ENCODE data around the gene RECQL. TPM values are rescaled to one million over a fixed set of nuclear protein-coding genes. Genes with fewer than 3 reads are reported as not detected.

RECQL gene
- total RNA-seq, 1 experiment from 2014 or later = 42.3 TPM

GRCh38 chr12:21438643-21439042 is 62.8 kb downstream of the RECQL start:
- Histone ChIP-seq H3K4me1 (ENCODE audit: control insufficient read depth, insufficient read depth, low read length) (peaks cover 3% of the 10 kb centered on the region), H3K4me3 (ENCODE audit: low read depth in 2 of 2, low read length in 2 of 2) (peak overlapping the region; percentile 86 to 98), H3K9me3 (ENCODE audit: control insufficient read depth, insufficient read depth, low read depth, low read length) (no peaks in the 10 kb centered on the region), H3K27me3 (ENCODE audit: control insufficient read depth, insufficient read depth, low read length) (no peaks in the 10 kb centered on the region; the same call in 1 of the 2 replicates), H3K27ac (ENCODE audit: low read length) (peak overlapping the region; percentile 97), H3K36me3 (ENCODE audit: control insufficient read depth, insufficient read depth, low read length) (peaks cover 2% of the 10 kb centered on the region)
- DNase-seq (ENCODE audit: low read depth, low spot score) (no peak), ATAC-seq (no peak)
- in situ Hi-C loops (cut with HindIII; ENCODE audit: low pct_unique_long_range_greater_than_20kb, low sequenced_read_pairs) = no loop called here
- intact Hi-C loops (cut with micrococcal nuclease; ENCODE audit: unreplicated experiment) = no loop called here
- ChIA-PET CTCF (no interaction called here), POLR2A (no interaction called here)
- TF ChIP-seq CTCF (IDR thresholded peaks at IDR 0.05) (no peak), SIN3A (IDR thresholded peaks at IDR 0.05; ENCODE audit: borderline replicate concordance, insufficient read depth, low read depth, low read length) (no peak), TCF7L2 (IDR thresholded peaks at IDR 0.05; ENCODE audit: low read depth, low read length) (no peak), REST (IDR thresholded peaks at IDR 0.05; ENCODE audit: insufficient read depth in 1 of 2, low read depth in 2 of 2, low read length in 1 of 2) (no peak)
- no TSS peak for BruUV-seq (replicated peaks)

GRCh38 chr12:21434699-21435098 is 66.7 kb downstream of the RECQL start:
- ATAC-seq (no peak), DNase-seq (ENCODE audit: low read depth, low spot score) (no peak)
- POLR2A ChIA-PET = interaction anchor here (0.6 kb wide), 2 partner anchors 38 to 245 kb away, joined by 3 to 10 read pairs; no protein-coding TSS in a partner anchor
- H3K27ac ChIP-seq (ENCODE audit: low read length) = no peak overlapping the region
- H3K4me3 ChIP-seq (ENCODE audit: low read depth in 2 of 2, low read length in 2 of 2) = no peak overlapping the region
- no peaks in the 10 kb centered on the region for H3K9me3 ChIP-seq (ENCODE audit: control insufficient read depth, insufficient read depth, low read depth, low read length)
- in situ Hi-C loops (cut with HindIII; ENCODE audit: low pct_unique_long_range_greater_than_20kb, low sequenced_read_pairs) = no loop called here
- peaks cover 3% of the 10 kb centered on the region for H3K4me1 ChIP-seq (ENCODE audit: control insufficient read depth, insufficient read depth, low read length)
- intact Hi-C loops (cut with micrococcal nuclease; ENCODE audit: unreplicated experiment) = no loop called here
- CTCF ChIA-PET = no interaction called here
- H3K36me3 ChIP-seq (ENCODE audit: control insufficient read depth, insufficient read depth, low read length) = peaks cover 2% of the 10 kb centered on the region
- TF ChIP-seq SIN3A (IDR thresholded peaks at IDR 0.05; ENCODE audit: borderline replicate concordance, insufficient read depth, low read depth, low read length) (no peak), REST (IDR thresholded peaks at IDR 0.05; ENCODE audit: insufficient read depth in 1 of 2, low read depth in 2 of 2, low read length in 1 of 2) (no peak), CTCF (IDR thresholded peaks at IDR 0.05) (no peak), TCF7L2 (IDR thresholded peaks at IDR 0.05; ENCODE audit: low read depth, low read length) (no peak), POLR2AphosphoS5 (IDR thresholded peaks at IDR 0.05; ENCODE audit: low read depth, low read length) (no peak)
- no TSS peak for BruUV-seq (replicated peaks)
- H3K27me3 ChIP-seq (ENCODE audit: control insufficient read depth, insufficient read depth, low read length) = no peaks in the 10 kb centered on the region; the same call in 1 of the 2 replicates
